ENCODE data around the gene DUSP11.
"Not testable (repeated sequence)": the region's sequence is repeated elsewhere in the genome, so short reads cannot be mapped to it uniquely, and the experiment has no call there.

DUSP11 gene

DNA sequence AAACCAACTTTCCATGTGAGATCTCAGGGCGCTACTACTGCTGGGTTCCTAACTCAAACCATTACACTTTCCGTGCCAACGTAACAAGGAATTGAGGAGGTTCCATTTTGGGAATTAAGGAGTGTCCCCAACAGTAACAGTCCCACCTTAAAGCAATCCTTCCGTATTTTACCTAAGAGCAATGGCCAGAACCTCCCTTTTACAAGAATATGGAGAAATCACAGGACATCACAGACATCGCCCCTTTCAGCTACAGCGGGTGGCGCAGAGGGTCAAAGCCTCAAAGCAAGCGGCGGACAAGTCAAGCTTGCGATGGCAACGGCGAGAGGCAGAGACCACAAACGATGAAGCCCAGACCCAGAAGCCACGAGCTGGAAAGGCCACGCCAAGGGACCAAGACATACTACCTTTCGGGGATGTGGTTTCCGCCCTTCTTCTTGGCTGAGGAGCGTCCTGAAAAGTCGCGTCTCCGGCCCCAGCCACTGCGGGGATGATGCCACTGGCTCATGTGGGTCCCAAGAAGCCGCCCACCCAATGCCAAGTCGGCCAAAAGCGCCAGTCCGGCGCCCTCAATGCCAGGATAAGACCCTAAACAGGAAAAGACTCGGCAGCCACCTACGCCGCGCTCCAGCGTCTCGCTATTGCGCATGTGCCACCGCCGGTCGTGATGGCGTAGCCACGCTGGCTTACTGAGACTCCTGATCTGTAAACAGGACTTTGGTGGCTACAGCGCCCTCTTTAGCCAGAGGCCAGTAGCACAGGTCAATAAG is at the start of gene DUSP11:
TSS of gene DUSP11 (minus strand) at position 637 of the 770 bp plus-strand sequence. CDS start at position 508, 129 bp downstream.
- DNase-seq (ENCODE audit: low spot score) = peak; percentile 99

DNA sequence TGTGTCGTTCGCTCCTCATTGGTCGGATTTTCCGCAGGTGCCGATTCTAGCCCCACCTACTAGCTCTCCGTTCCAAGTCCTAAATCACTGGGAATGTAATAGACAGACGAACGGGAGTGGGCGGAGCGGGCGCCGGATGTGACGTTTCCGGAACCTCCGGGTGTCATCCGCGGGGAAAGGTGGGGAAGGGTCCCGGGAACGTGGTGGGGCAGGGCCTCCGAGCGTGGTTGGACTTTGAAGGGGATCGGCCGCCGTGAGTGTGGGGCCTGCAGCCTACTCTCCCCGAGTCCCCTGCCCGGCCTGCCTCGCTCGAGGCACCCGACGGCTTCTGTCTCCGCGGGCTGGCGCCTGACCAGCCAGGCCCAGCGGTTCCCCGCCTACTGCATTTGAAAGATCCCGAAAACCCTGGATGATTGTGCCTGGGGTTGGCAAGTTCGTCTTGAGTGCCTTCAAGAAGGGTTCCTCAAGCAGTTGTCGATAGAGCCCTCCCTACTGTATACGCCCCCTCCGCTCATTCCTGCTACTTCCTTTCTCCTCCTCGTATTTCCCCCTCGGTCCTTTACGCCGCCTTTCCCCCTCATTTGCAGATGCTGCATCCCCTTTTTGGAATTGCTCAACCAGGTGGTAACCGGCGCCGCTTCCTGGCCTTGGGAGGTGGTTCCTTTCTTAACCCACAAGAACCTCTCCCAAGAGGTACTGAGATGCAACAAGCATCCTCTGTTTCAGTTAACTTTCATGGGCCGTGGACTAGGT is 49.1 kb upstream of the DUSP11 start, which contains the start of gene STAMBP:
TSS of gene STAMBP (plus strand) at position 144 of the 753 bp plus-strand sequence. CDS start 1,896 bp downstream, outside the sequence.
- peak; percentile 97 for DNase-seq (ENCODE audit: low spot score)

DNA sequence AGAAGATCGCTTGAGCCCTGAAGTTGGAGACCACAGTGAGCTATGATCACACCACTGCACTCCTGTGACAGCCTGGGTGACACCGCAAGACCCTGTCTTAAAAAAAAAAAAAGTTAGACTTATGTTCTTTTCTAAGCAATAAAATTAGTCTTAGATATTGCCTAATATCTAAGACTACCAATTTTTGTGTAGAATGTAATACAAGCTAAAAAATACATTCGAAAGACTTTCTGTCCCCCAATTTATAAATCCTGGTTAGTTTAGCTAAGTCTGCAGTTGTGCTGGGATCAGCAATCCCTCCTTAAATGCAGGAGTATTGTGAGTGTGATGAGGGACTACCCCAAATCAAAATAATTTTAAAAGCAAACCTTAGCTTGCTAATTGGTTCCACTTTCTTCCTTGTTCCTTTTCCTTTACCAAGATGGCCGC is 48.5 kb upstream of the DUSP11 start:
- DNase-seq (ENCODE audit: low spot score) = no peak

DNA sequence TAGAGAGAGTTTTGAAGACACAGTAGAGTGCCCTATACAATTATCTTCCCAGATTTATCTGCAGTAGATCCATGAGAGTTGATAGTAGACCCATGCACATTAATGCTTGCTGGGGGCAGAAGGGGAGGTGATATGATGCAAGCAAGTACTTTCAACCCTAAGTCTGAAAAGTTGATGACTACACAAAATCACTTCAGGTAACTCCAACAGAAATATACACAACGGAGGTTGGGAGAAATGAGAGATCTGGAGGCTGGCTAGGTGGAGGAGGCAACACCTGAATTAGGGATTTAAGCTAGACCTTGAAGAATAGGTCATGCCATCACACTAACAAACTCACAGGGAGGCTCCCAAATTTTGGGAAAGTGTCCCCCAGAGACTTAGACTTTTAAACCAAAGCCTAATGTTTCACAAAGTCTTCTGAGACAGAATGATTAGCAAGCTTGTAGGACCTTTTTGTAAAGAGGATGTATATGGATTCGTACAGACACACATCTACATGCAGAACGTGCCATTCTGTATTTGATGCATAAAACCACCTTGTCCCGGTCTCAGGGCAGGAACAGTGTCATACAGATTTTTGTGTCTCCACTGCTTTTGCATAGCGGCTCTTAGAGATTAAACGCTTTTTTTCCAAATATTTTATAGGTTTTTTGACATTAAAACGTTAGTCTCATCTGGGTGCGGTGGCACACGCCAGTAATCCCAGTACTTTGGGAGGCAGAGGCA is 47.9 kb upstream of the DUSP11 start:
- no peak for DNase-seq (ENCODE audit: low spot score)

DNA sequence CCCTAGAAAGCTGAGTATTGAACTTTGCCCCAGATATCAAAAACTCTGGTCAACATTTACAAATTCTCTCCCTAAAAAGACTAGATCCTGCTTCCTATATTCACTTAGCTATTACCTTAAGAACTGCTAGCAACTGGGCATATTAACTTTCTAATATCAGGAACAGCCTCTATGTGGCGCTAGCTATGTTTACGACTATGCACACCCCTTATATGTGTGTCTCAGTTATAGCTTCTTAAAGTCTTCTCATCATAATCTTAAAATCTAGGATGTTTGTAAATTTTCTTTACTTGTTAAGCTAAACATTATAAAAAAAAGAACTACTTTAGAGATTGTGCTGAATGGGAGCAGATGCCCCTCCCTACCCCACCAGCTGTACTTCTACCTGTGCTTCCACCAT is 47.1 kb upstream of the DUSP11 start:
- peak; percentile 58 for DNase-seq (ENCODE audit: low spot score)

DNA sequence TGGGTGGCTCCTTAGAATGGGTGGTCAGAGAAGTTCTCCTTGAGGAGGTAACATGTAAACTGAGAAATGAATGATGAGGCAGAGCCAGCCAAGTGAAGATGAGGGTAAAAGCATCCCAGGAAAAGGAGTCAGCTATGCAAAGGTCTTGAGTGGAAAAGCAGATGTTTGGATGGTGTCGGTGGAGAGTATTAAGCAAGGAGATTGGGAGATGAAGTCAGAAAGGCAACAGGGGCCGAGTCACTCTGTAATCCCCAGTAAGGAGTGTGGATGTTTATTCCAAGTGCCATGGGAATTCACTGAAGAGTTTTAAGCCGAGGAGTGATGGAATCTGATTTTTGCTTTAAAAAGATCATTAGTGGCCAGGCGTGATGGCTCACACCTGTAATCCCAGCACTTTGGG is 45.5 kb upstream of the DUSP11 start:
- no peak for DNase-seq (ENCODE audit: low spot score)

DNA sequence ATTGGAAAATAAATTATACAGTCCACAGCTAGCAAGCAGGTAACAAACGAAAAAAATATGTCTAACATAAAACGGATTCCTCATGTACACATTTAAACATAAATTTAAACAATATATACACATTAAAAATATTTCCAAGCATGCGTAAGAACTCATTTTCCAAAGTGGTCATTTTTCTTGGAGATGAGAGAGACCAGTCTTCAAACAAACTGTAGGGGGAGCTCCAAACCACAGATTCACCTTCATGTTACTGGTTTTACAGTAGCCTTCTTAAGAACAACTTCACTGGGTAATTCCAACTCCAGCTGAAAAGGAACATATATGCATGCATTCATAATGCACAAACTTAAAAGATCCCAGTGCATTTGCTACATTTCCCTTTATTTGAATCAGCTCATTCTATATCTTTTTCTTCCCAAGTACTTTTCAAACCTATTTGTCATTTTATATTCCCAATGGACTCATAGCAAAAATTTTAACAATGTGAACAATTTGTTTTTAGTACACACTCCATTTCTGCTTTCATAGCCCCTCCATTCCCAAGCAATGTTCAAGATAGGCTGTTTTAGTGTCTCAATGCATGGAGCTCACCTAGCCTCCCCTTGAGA is 44.1 kb upstream of the DUSP11 start:
- peak; percentile 82 for DNase-seq (ENCODE audit: low spot score)

DNA sequence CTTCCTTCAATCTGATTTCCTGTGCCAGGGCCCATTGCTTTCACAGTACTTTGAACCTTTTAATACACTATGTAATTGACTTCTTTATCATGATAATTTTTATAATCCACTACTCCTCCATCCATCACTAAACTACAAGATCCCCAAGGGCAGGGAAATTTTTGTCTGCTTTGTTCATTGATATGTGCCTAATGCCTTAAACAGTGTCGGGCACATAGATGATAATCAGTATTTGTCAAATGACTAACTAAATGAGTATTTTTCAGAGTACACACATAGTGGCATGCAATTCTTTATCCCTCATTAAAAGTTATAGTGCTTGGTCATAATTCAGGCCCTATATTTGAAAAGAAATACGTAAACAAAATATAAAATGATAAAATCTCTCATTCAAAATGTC is 43.5 kb upstream of the DUSP11 start:
- no peak for DNase-seq (ENCODE audit: low spot score)

DNA sequence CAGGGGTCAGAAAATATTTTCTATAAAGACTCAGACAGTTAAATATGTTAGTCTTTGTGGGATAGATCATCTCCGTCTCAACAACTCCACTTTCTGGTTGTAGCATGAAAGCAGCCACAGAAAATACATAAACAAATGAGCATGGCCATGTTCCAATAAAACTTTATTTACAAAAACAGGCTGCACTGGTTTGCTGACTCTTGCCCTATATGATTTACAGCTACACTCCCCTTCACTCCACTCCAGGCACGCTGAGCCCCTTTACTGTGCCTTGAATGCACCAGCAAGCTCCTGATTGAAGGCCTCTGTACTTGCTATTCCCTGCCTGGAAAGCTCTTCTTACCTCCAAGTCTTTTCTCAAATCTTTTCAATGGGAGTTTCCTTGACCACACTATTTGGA is 43.1 kb upstream of the DUSP11 start:
- DNase-seq (ENCODE audit: low spot score) = no peak

DNA sequence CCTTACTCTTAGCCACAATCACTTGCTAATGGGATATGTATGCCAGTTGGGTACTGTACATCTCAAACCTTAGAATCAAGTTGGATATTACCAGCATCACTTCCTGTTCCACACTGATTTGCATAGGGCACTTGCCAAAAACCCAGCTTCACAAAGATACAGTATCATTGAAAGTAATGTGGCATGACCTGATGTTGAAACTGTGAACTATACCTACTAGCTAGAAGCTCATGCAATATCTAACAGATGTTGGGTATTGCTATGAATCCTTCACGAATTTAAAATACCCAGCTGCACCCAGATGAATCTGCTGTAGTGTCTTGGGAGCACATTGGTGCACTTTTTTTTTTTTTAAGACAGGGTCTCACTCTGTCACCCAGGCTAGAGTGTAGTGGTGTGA is 42.4 kb upstream of the DUSP11 start:
- no peak for DNase-seq (ENCODE audit: low spot score)

DNA sequence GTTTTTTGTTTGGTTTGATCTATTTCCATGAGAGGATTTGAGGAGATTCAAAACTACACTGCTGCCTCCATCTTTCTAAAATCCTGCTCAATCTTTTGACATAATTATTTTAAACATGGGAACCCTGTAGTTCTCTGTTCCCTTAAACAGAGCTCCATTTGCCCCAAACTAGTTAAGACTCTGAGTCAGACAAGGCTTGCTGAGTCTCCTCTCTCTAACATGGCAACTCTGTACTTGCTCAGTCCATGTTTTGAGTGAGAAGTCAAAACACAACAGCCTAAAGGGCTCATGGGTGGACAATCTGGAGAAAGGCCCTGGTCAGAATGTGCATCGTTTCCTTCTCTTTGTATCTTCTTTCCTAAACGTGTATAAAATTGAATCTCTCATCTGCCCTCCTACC is 41.8 kb upstream of the DUSP11 start:
- no peak for DNase-seq (ENCODE audit: low spot score)

DNA sequence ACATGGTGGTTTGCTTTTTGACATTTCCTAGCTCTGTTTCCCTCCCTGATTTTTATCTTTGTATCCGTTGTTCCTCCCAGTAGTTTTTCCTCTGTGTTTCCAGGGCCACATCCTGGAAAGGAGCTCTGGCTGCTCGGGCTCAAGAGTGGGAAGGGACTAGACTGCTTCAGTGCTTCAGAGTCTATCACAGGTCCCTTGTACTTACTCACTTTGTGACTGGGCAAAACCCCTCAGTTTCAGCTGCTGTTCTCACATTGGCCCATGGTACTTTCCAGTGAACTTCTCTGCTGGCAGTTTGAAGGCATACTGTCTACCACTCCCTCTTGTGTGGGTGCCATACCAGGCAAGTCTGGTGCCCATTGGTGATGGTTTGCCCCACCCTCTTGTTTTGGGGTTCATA is 41.3 kb upstream of the DUSP11 start:
- no peak for DNase-seq (ENCODE audit: low spot score)

DNA sequence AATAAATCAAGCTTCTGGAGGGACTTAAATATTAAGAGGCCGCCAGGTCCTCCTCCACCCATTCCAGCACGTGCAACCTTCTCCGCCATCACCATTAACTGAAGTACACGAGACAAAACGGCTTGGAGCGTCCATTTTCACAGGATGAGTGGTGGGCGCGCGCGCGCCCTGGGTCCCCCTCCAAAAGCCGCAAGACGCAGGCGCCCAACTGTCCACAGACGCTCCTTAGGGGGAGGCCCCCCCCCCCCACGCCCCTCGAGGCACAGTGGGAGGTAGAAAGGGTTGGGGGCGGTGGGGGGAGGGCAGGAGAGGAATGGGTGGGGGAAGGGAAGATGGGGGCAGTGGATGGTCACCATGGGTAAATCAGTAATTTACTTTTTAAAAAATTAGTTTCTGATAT is 38.4 kb upstream of the DUSP11 start:
- no peak for DNase-seq (ENCODE audit: low spot score)

DNA sequence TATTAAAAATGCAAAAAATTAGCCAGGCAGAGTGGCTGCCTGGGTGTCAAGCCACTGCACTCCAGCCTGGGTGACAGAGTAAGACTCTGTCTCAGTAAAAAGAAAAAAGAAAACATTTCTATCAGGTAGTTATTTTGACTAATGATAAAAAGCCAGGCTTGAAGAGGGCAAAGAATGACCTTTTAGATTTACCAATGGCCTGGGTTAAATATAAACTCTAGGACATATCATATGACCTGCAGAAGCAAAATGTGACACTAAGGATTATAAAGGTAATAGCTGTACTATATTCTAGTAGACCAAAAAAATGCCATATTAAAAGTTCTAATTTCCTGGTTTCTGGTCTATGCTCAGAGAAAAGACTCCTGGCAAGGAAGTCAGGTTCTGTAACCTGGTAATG is 32.7 kb upstream of the DUSP11 start:
- no peak for DNase-seq (ENCODE audit: low spot score)

DNA sequence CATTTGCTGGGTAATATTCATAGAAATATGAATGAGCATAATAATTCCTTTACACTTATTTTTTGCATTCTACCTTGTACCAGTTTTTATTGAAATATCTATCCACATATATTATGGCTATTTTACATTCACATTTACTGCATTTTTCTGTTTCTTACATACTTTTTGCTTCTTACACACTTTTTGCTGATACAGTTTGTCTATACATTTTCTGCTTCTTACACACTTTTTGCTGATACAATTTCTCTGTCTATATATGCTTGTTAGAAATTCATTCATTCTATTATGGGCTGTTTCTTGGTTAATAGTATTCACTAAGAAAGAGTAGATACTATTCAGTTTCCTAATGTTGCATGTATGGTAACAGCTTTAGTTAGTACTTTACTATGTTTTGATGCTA is 32.0 kb upstream of the DUSP11 start:
- no peak for DNase-seq (ENCODE audit: low spot score)

DNA sequence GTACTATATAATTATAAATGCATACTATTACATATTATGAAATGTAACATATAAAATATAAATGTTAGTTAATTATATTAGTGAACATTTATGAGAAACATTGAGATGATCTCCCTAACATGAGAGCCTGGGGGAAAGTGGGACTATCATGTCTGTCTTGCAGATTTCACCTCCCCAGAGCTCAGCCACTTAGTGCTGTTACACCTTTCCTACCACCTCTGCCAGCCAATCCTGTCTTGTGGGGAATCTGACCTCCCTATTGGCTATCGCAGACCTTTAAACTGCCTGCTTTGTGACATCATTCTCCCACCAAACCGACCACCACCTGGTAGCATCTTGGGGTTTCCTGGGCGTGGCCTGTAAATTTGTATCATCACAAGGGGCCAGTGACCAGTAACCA is 4.0 kb upstream of the DUSP11 start, which contains the start of gene C2orf78:
TSS of gene C2orf78 (plus strand) at position 301 of the 400 bp plus-strand sequence. CDS start 127 bp downstream, outside the sequence.
- not testable (repeated sequence) for DNase-seq (ENCODE audit: low spot score)

DNA sequence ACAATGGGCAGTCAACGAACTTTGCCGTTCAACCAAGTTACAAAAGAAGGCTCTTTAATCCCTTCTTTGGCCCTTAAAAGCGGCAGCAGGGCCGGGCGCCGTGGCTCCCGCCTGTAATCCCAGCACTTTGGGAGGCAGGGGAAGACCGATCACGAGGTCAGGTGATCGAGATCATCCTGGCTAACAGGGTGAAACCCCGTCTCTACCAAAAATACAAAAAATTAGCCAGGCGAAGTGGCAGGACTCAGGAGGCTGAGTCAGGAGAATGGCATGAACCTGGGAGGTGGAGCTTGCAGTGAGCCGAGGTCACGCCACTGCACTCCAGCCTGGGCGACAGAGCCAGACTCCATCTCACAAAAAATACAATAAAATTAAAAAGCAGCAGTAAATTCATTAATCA is 3.5 kb upstream of the DUSP11 start:
- not testable (repeated sequence) for DNase-seq (ENCODE audit: low spot score)

DNA sequence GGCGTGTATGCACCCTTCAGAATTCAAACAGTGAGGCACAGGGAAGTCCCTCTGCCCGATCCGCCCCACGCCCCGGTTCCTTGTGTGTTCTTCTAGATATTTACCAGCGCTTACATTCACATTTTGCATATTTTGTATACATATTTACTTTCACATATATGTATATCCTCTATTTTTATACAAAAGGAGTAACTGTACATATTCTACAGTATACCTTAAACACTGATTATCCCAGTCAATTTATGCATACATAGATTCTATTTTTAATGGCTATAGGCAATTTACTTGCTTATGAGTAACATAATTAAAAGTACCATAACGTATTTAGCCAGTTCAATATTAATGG is 307 bp upstream of the DUSP11 start:
- no peak for DNase-seq (ENCODE audit: low spot score)

DNA sequence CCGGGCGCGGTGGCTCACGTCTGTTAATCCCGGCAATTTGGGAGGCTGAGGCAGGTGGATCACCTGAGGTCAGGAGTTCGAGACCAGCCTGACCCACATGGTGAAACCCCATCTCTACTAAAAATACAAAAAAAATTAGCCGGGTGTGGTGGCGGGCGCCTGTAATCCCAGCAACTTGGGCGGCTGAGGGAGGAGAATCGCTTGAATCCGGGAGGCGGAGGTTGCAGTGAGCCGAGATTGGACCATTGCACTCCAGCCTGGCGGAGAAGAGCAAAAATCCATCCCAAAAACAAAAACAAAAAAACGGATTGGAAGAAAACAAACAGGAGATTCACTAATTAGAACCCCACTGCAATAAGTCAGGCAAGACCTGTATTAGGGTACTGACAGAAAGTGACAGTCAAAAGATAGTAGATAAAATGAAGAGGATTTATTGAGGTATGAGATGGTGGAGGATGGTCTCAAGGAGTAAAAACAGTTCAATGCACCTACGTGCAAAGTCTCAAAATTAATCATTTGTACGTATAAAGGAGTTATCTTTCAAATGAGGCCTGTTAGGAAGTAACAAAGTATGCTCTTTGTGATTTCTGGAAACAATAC is 936 bp downstream of the DUSP11 start:
- DNase-seq (ENCODE audit: low spot score) = not testable (repeated sequence)

DNA sequence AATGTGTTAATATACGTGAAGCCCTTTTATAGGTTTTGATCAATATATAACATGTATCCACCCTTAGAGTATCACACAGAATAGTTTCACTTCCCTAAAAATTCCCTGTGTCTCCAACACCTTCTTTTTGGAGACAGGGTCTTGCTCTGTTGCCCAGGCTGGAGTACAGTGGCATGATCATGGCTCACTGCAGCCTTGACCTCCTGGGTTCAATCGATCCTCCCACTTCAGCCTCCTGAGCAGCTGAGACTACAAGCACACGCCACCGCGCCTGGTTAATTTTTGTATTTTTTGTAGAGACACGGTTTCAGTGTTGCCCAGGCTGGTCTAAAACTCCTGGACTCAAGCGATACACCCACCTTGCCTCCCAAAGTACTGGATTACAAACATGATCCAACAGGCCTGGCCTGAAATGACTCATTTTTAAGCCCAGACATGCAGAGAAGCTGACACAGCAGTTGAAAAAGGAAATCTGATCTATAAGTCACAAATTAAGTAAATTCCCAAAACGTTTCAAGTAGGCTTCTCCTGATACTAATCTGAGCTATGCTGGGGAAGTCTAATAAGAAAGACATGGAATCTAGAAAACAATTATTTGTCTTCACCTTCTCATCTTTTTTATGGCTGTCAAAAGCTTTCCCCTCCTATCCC is 2.9 kb downstream of the DUSP11 start:
- DNase-seq (ENCODE audit: low spot score) = no peak

DNA sequence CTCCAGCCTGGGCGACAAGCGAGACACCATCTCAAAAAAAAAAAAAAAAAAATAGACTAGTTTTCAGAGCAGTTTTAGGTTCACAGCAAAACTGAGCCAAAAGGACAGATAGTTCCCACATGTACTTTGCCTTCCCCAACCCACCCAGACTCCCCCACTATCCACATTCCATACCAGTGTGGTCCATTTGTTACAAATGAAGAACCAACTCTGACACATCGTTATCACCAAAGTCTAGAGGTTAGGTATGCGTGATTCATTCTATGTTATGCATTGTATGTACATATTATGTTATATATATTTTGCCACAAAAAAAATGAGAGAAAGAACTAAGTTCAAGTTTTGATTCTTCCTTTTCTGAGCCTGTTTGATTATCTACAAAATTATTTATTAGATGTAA is 3.5 kb downstream of the DUSP11 start:
- DNase-seq (ENCODE audit: low spot score) = no peak

Measured in hematopoietic multipotent progenitor cell treated with erythropoietin and hydrocortisone succinate and interleukin-3 and kit ligand, for 17 days (in vitro differentiated cells).